Upper lobe of left lung (tissue), 4 donors: ENCODE measurements around the gene B4GALNT3.
"Not testable (repeated sequence)": the region's sequence is repeated elsewhere in the genome, so short reads cannot be mapped to it uniquely, and the experiment has no call there.

Experiments used
- POLR2A ChIP-seq, 4 donors: fragments of 450-650 bp; IDR thresholded peaks; one replicate each; pipeline ENCODE4 v1.5.1; 2016 to 2017; ENCODE audit warnings: antibody characterized with exemption in 4 of 4, mild to moderate bottlenecking in 2 of 4
- TF ChIP-seq, protein P1 (sequence below), 6 experiments: fragments of 450-650 bp in 4 of 6; fragments of 200-600 bp in 2 of 6; sonication (generic) in 2 of 6; IDR thresholded peaks; one replicate each; pipeline ENCODE4 v1.5.1; 2016 to 2019; ENCODE audit warnings: antibody characterized with exemption in 6 of 6

- TF ChIP-seq, protein P1, sequence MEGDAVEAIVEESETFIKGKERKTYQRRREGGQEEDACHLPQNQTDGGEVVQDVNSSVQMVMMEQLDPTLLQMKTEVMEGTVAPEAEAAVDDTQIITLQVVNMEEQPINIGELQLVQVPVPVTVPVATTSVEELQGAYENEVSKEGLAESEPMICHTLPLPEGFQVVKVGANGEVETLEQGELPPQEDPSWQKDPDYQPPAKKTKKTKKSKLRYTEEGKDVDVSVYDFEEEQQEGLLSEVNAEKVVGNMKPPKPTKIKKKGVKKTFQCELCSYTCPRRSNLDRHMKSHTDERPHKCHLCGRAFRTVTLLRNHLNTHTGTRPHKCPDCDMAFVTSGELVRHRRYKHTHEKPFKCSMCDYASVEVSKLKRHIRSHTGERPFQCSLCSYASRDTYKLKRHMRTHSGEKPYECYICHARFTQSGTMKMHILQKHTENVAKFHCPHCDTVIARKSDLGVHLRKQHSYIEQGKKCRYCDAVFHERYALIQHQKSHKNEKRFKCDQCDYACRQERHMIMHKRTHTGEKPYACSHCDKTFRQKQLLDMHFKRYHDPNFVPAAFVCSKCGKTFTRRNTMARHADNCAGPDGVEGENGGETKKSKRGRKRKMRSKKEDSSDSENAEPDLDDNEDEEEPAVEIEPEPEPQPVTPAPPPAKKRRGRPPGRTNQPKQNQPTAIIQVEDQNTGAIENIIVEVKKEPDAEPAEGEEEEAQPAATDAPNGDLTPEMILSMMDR (IDR thresholded peaks at IDR 0.05), result not testable (repeated sequence)
- TF ChIP-seq POLR2A (IDR thresholded peaks at IDR 0.05), result not testable (repeated sequence)
These were observed 118.4 kb downstream of the B4GALNT3 start for GRCh38 chr12:577994-578747.
